Activated naive CD8-positive, alpha-beta T cell treated with anti-CD3 and anti-CD28 coated beads, Interleukin-2, amount 10 ng/mL, durations not matched to agents 7 days and 5 days (primary cell): ENCODE results near the gene ANKRD13A. TPM values are rescaled to one million over a fixed set of nuclear protein-coding genes. Genes with fewer than 3 reads are reported as not detected.
"Not testable (repeated sequence)": the region's sequence is repeated elsewhere in the genome, so short reads cannot be mapped to it uniquely, and the experiment has no call there.

Experiments
- ATAC-seq: fragments of 150-1000 bp; cut with Tn5 transposase; one replicate; pipeline ENCODE4 v1.10.0; 2021; ENCODE audit warnings: low read depth, moderate library complexity
- POLR2A ChIA-PET: fragments of 350-600 bp; sonication (Branson Sonifier 250); formaldehyde crosslinking; loops from one replicate; lab custom pipeline; 2021; ENCODE audit warnings: antibody characterized with exemption; lab: Charles Lee
- DNase-seq: peaks from one replicate; pipeline ENCODE4 v3.0.0; 2021
- H3K27ac Mint-ChIP-seq: one replicate; pipeline ENCODE4 v1.8.0; 2022; ENCODE audit warnings: mild to moderate bottlenecking, mixed read lengths
- H3K27me3 Mint-ChIP-seq: one replicate; pipeline ENCODE4 v1.8.0; 2022; ENCODE audit warnings: mild to moderate bottlenecking, moderate library complexity, mixed read lengths
- H3K36me3 Mint-ChIP-seq: one replicate; pipeline ENCODE4 v1.8.0; 2021; ENCODE audit warnings: mild to moderate bottlenecking, mixed read lengths
- H3K4me1 Mint-ChIP-seq: one replicate; pipeline ENCODE4 v1.8.0; 2021; ENCODE audit warnings: mixed read lengths
- H3K4me3 Mint-ChIP-seq: one replicate; pipeline ENCODE4 v1.8.0; 2022; ENCODE audit warnings: mild to moderate bottlenecking, moderate library complexity, mixed read lengths
- H3K9me3 Mint-ChIP-seq: one replicate; pipeline ENCODE4 v1.8.0; 2021; ENCODE audit warnings: mixed read lengths
- total RNA-seq, 2 experiments: library from RNA; stranded (reverse); gene quantifications; one replicate each; pipeline ENCODE4 v1.2.3, GENCODE V29; 2021

Gene ANKRD13A
- total RNA-seq, 2 experiments from 2014 or later, result 85.8 to 88.8 TPM

DNA sequence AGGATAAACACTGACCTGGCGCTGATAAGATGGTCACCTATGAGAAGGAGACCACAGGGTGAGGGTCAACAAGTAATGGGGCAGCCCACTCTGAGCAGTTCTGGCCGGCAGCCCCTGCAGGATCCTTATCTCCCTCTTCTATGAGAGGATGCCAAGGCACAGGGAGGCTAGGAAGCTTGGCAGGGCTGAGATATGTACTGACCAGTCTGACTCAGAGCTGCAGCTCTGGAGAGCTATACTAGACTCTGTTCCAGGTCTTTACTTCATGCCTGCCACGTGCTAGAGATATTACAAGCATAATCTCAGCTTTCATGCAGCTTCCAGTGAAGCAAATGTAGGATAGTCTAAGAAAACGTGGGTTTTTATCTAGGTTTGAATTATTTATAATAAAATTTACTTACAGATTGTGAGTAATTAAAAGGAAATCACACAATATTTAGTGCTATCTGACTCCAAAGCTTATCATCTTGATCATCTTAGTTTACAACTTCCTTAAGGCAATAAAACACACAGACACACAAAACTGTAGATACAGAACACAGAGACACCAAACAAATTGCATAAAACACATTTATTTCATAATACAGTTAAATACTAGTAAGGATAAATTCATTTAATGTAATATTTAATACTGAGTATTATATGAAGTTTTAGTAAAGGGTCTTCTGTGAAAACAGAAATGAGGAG is 35.3 kb upstream of the ANKRD13A start:
- no peak for DNase-seq

DNA sequence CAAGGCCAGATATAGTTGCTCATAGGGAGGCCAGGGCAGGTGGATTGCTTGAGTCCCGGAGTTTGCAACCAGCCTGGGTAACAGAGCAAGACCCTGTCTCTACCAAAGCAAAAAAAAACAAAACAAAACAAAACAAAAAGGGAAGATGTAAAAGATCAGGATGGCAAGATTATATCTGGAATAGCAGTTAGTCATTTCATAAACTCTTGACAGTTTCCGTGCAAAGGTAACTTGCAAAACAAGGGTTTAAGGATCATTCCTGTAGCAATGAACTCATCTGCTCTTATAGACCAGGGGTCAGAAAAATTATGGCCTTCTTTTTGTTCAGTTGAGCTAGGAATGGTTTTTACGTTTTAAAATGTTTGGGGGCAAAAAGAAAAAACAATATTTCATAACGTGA is 32.7 kb upstream of the ANKRD13A start:
- peaks cover 39% of the 10 kb centered on the region for H3K36me3 Mint-ChIP-seq
- POLR2A ChIA-PET, result no interaction called here
- H3K9me3 Mint-ChIP-seq, result no peaks in the 10 kb centered on the region
- ATAC-seq (no peak), DNase-seq (no peak)
- no peaks in the 10 kb centered on the region for H3K27me3 Mint-ChIP-seq
- H3K4me3 Mint-ChIP-seq, result no peak overlapping the region
- no peak overlapping the region for H3K27ac Mint-ChIP-seq
- peaks cover 9% of the 10 kb centered on the region for H3K4me1 Mint-ChIP-seq

More for the DNA sequence above, 35.3 kb upstream of the ANKRD13A start:
- H3K9me3 Mint-ChIP-seq, result no peaks in the 10 kb centered on the region
- peaks cover 37% of the 10 kb centered on the region for H3K36me3 Mint-ChIP-seq
- no peaks in the 10 kb centered on the region for H3K27me3 Mint-ChIP-seq
- peaks cover 9% of the 10 kb centered on the region for H3K4me1 Mint-ChIP-seq
- H3K27ac Mint-ChIP-seq, result no peak overlapping the region
- POLR2A ChIA-PET, result interaction anchor here (1.0 kb wide), 1 partner anchor 26 kb away, joined by 3 read pairs; no protein-coding TSS in a partner anchor
- no peak for ATAC-seq
- H3K4me3 Mint-ChIP-seq, result no peak overlapping the region

DNA sequence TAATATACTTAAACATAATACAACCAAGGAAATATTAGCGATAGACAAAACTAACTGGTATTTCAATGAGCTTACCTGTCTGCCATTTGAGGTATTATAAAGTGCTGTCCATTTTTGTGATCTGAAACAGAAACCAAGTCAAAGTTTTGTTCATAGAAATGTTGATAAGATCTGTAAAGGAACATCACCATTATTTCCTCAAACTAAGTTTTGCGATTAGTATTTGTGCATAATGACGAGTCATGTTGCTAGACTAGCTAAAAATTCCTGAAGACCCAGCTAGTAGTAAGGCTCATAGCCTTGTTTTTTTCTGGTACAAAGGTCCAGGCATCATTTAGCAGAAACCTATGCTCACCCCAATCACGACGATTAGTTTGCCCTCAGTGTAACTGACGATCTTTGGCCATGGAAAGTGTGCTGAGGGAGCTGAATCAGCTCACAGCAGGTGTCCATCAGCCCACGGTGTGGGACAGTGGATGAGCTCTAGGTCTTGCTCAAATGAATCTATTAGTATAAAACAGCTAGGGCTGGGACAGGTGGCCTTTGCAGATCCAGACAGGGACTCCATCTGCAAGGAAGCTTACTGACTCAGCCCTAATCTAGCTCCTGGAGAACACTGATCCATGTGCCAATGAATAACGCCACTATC is 31.7 kb upstream of the ANKRD13A start:
- Mint-ChIP-seq H3K27me3 (no peaks in the 10 kb centered on the region), H3K9me3 (no peaks in the 10 kb centered on the region), H3K36me3 (peaks cover 45% of the 10 kb centered on the region), H3K27ac (peak overlapping the region; percentile 85), H3K4me1 (peaks cover 14% of the 10 kb centered on the region), H3K4me3 (peak overlapping the region; percentile 40)
- ATAC-seq (peak; percentile 33), DNase-seq (no peak)
- POLR2A ChIA-PET, result interaction anchor here (0.5 to 0.8 kb wide), 2 partner anchors 32 to 62 kb away, joined by 3 read pairs; partner anchors contain the start of gene ANKRD13A

DNA sequence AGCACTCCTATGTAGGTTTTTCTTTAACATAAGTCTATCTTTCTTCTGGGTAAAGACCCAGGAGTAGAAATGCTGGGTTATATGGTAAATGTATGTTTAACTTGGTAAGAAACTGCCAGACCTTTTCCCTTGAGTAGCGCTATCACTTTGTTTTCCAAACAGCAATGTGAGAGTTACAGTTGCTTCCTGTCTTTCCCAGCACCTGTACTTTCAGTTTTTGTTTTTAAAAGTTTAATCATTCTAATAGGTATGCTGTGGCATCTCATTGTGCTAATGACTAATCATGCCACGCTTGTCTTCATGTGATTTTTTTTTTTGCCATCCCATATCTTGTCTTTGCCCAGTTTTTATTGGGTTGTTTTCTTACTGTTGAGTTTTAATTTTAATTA is 31.2 kb upstream of the ANKRD13A start:
- H3K27me3 Mint-ChIP-seq, result no peaks in the 10 kb centered on the region
- H3K36me3 Mint-ChIP-seq, result peaks cover 47% of the 10 kb centered on the region
- peaks cover 14% of the 10 kb centered on the region for H3K4me1 Mint-ChIP-seq
- no peak for DNase-seq
- peak overlapping the region; percentile 85 for H3K27ac Mint-ChIP-seq
- ATAC-seq, result no peak
- H3K4me3 Mint-ChIP-seq, result no peak overlapping the region
- no peaks in the 10 kb centered on the region for H3K9me3 Mint-ChIP-seq
- POLR2A ChIA-PET, result interaction anchor here (0.8 kb wide), 1 partner anchor 32 kb away, joined by 3 read pairs; the partner anchor contains the start of gene ANKRD13A

DNA sequence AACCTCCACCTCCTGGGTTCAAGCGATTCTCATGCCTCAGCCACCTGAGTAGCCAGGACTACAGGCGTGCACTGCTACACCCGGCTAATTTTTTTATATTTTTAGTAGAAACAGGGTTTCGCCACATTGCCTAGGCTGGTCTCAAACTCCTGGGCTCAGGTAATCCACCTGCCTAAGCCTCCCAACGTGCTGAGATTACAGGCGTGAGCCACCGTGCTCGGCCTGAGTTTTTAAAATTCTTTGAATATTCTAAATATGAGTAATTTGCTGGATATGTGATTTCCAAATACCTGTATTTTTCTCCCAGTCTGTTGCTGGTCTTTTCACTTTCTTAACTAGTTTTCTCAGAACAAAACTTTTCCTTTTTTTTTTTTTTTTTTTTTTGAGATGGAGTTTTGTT is 30.4 kb upstream of the ANKRD13A start:
- POLR2A ChIA-PET, result no interaction called here
- peaks cover 53% of the 10 kb centered on the region for H3K36me3 Mint-ChIP-seq
- no peak overlapping the region for H3K27ac Mint-ChIP-seq
- no peak overlapping the region for H3K4me3 Mint-ChIP-seq
- peaks cover 20% of the 10 kb centered on the region for H3K4me1 Mint-ChIP-seq
- DNase-seq, result no peak
- H3K27me3 Mint-ChIP-seq, result no peaks in the 10 kb centered on the region
- no peak for ATAC-seq
- H3K9me3 Mint-ChIP-seq, result no peaks in the 10 kb centered on the region

DNA sequence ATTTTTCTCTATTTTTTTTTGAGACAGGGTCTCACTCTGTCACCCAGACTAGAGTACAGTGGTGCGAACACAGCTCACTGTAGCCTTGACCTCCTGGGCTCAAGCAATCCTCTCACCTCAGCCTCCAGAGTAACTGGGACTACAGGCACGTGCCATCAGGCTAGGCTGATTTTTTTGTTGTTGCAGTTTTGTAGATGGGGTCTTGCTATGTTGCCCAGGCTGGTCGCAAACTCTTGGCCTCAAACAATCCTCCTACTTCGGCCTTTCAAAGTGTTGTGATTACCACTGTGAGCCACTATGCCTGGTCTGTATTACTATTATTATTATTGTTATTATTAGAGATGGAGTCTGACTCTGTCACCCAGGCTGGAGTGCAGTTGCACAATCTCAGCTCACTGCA is 26.4 kb upstream of the ANKRD13A start:
- POLR2A ChIA-PET, result no interaction called here
- Mint-ChIP-seq H3K4me3 (peak overlapping the region; percentile 83), H3K27ac (peak overlapping the region; percentile 92)

DNA sequence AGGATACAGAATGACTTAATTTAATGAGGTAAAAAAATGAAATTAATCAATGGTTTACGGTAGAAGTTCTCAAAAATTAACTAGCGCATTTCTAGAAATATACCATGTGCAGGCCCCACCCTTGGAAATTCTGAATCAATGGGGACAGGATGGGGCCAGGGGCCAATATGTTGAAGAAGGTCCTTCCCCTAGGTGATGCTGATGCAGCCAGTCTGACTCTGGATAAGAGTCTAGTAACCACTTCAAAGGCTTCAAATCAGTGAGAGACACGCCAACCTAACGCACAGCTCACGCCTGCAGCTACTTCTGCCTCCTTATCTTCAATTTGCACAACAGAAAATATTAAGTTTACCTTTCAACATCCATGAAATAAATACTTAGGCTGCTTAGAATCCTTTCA is 17.9 kb upstream of the ANKRD13A start:
- DNase-seq (no peak), ATAC-seq (peak; percentile 93)
- peaks cover 54% of the 10 kb centered on the region for H3K36me3 Mint-ChIP-seq
- H3K27ac Mint-ChIP-seq, result no peak overlapping the region
- peaks cover 5% of the 10 kb centered on the region for H3K9me3 Mint-ChIP-seq
- H3K4me3 Mint-ChIP-seq, result peak overlapping the region; percentile 2
- POLR2A ChIA-PET, result interaction anchor here (0.5 to 1.8 kb wide), 3 partner anchors 13 to 92 kb away, joined by 3 to 5 read pairs (median 3); partner anchors contain the start of gene GIT2
- H3K4me1 Mint-ChIP-seq, result peaks cover 30% of the 10 kb centered on the region
- H3K27me3 Mint-ChIP-seq, result no peaks in the 10 kb centered on the region

More for the DNA sequence above, 26.4 kb upstream of the ANKRD13A start:
- peaks cover 21% of the 10 kb centered on the region for H3K4me1 Mint-ChIP-seq
- H3K36me3 Mint-ChIP-seq, result peaks cover 62% of the 10 kb centered on the region
- no peak for DNase-seq
- no peaks in the 10 kb centered on the region for H3K27me3 Mint-ChIP-seq
- no peaks in the 10 kb centered on the region for H3K9me3 Mint-ChIP-seq
- no peak for ATAC-seq

DNA sequence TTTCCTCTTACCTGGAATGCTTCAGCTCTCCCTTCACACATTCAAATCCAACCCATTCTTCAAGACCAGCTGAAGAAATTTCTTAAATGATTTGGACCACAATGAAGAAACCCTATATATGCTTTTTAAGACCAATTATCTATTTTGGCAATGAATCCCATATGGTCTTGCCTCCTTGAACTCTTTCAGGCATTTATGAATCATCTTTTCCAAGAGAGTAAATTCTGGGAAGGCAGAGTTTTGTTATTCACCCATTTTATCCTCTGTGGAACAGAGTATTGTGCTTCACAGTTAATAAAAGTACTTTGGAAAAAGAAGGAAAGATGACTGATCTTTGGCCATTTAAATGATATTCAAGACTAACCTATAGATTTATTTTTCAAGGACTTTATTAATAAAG is 17.0 kb upstream of the ANKRD13A start:
- POLR2A ChIA-PET, result interaction anchor here (1.5 kb wide), 1 partner anchor 17 kb away, joined by 3 read pairs; the partner anchor contains the start of gene ANKRD13A
- peaks cover 5% of the 10 kb centered on the region for H3K9me3 Mint-ChIP-seq
- peak overlapping the region; percentile 34 for H3K4me3 Mint-ChIP-seq
- DNase-seq (no peak), ATAC-seq (no peak)
- no peaks in the 10 kb centered on the region for H3K27me3 Mint-ChIP-seq
- H3K4me1 Mint-ChIP-seq, result peaks cover 30% of the 10 kb centered on the region
- H3K27ac Mint-ChIP-seq, result peak overlapping the region; percentile 66
- H3K36me3 Mint-ChIP-seq, result peaks cover 48% of the 10 kb centered on the region

DNA sequence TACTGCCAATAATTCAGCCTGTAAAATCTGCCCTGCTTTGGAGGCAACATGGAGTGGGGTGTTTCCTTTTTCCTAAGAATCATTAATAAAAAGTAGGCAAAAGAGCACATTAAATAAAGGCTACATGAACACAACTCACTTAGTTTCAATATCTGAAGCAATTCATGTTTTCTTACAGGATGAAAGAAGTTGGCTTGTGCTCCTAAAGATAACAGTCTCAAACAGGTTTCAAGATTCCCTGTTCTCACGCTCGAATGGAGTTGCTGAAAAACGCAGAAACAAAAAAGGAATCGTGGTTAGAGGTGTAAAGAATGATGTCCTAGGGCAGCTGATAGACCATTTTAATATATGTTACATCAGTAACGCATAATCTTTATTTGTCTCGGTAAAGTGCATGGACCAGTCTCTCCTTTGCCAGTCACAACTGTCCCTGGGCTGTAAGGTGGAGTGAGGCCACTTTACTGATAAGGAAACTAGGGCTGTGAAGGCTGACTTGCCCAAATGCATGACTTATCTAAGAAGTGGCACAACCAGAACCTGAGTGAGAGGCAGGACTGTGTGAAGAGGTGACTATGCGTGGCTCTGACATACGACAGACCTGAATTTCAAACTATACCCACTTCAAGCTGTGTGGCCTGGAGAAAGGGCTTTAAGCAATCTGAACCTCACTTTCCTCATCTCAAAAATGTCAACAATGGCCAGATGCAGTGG is 15.6 kb upstream of the ANKRD13A start:
- H3K4me1 Mint-ChIP-seq, result peaks cover 30% of the 10 kb centered on the region

DNA sequence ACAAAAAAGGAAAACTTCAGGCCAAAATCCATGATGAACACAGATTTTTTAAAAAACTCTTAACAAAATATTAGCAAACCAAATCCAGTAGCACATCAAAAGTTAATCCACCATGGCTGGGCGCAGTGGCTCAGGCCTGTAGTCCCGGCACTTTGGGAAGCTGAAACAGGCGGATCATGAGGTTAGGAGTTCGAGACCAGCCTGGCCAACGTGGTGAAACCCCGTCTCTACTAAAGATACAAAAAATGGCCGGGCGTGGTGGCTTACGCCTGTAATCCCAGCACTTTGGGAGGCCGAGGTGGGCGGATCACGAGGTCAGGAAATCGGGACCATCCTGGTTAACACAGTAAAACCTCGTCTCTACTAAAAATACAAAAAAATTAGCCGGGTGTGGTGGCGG is 13.0 kb upstream of the ANKRD13A start:
- not testable (repeated sequence) for H3K27me3 Mint-ChIP-seq, ATAC-seq
- H3K4me1 Mint-ChIP-seq, result peaks cover 23% of the 10 kb centered on the region

More for the DNA sequence above, 15.6 kb upstream of the ANKRD13A start:
- no peak overlapping the region for H3K4me3 Mint-ChIP-seq
- H3K27me3 Mint-ChIP-seq, result no peaks in the 10 kb centered on the region
- H3K27ac Mint-ChIP-seq, result no peak overlapping the region
- peaks cover 44% of the 10 kb centered on the region for H3K36me3 Mint-ChIP-seq
- POLR2A ChIA-PET, result interaction anchor here (1.0 kb wide), 1 partner anchor 9 kb away, joined by 3 read pairs; no protein-coding TSS in a partner anchor
- ATAC-seq (no peak), DNase-seq (no peak)
- H3K9me3 Mint-ChIP-seq, result peaks cover 3% of the 10 kb centered on the region

DNA sequence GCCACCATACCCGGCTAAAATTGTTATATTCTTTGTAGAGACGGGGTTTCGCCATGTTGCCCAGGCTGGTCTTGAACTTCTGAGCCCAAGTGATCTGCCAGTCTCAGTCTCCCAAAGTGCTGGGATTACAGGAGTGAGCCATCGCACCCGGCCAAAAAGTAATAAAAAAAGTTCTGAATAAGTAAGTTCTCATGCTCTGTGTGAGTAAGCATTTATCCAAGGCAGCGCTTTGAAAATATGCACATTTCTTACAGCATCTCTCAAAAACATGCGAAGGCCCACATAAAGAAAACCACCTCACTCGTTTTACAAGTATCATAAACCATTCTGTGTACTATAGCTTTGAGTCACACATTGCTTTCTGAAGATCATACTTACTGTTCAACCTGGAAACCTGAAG is 11.6 kb upstream of the ANKRD13A start:
- ATAC-seq (no peak), DNase-seq (no peak)
- no peak overlapping the region for H3K4me3 Mint-ChIP-seq
- POLR2A ChIA-PET, result no interaction called here
- peaks cover 16% of the 10 kb centered on the region for H3K4me1 Mint-ChIP-seq
- H3K27ac Mint-ChIP-seq, result no peak overlapping the region
- peaks cover 37% of the 10 kb centered on the region for H3K36me3 Mint-ChIP-seq
- no peaks in the 10 kb centered on the region for H3K9me3 Mint-ChIP-seq
- no peaks in the 10 kb centered on the region for H3K27me3 Mint-ChIP-seq

More for the DNA sequence above, 13.0 kb upstream of the ANKRD13A start:
- DNase-seq, H3K9me3 Mint-ChIP-seq, POLR2A ChIA-PET, H3K4me3 Mint-ChIP-seq, H3K27ac Mint-ChIP-seq: not testable (repeated sequence)
- H3K36me3 Mint-ChIP-seq, result peaks cover 37% of the 10 kb centered on the region

DNA sequence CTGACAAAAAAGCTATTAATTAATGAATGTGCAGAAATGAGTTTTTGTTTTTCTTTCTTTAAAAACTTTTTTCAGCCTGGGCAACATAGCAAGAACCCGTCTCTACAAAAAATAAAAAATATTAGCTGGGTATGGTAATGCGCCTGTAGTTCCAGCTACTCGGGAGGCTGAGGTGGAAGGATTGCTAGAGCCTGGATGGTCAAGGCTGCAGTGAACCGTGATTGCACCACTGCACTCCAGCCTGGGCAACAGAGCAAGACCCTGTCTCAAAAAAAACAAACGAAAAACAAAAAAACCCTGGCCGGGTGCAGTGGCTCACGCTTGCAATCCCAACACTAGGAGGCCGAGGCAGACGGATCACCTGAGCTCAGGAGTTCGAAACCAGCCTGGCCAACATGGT is 11.0 kb upstream of the ANKRD13A start:
- Mint-ChIP-seq H3K4me3 (no peak overlapping the region), H3K4me1 (peaks cover 17% of the 10 kb centered on the region), H3K9me3 (no peaks in the 10 kb centered on the region), H3K36me3 (peaks cover 35% of the 10 kb centered on the region), H3K27ac (no peak overlapping the region), H3K27me3 (no peaks in the 10 kb centered on the region)
- DNase-seq, result no peak
- no peak for ATAC-seq
- POLR2A ChIA-PET, result interaction anchor here (0.7 to 1.0 kb wide), 2 partner anchors 11 to 81 kb away, joined by 3 to 10 read pairs; partner anchors contain the start of gene ANKRD13A

DNA sequence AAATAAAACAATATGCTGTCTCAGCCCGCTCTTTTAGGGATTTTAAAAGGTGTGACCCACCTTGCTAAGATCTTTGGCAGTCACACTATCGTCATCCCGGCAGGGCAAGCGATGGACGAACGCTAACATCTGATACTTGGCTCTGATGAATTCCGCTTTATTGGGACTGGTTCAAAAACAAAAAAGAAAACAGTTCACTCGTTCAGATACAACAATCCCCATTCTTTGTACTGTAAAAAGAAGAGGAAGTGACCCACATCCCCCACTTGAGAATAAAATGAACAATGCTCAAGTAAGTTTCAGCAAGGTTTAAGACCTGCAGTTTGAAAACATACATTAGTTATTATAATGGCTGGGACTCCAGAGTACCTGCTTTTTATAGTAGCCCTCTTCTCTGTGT is 10.3 kb upstream of the ANKRD13A start:
- Mint-ChIP-seq H3K36me3 (peaks cover 31% of the 10 kb centered on the region), H3K4me1 (peaks cover 21% of the 10 kb centered on the region), H3K9me3 (no peaks in the 10 kb centered on the region), H3K27me3 (no peaks in the 10 kb centered on the region), H3K27ac (no peak overlapping the region), H3K4me3 (no peak overlapping the region)
- DNase-seq (no peak), ATAC-seq (no peak)
- POLR2A ChIA-PET, result interaction anchor here (0.7 to 1.0 kb wide), 2 partner anchors 10 to 82 kb away, joined by 3 to 10 read pairs; partner anchors contain the start of gene ANKRD13A
